Psoas muscle (tissue), 8 donors: Measurements from ENCODE around the gene LGALS7B. TPM values are rescaled to one million over a fixed set of nuclear protein-coding genes. Genes with fewer than 3 reads are reported as not detected.
A peak's percentile ranks its signal among the peaks of the same experiment; 100 is the strongest.
"Not testable (repeated sequence)": the region's sequence is repeated elsewhere in the genome, so short reads cannot be mapped to it uniquely, and the experiment has no call there.

Experiments used
- ATAC-seq, 4 donors: fragments of 200-7000 bp; cut with Tn5 transposase; one replicate each; pipeline ENCODE4 v1.9.1; 2020; ENCODE audit warnings: moderate library complexity in 3 of 4, mild to moderate bottlenecking in 2 of 4
- DNase-seq, 2 donors: peaks; one replicate each; pipeline ENCODE4 v3.0.0-alpha.2; 2020
- H3K27ac ChIP-seq: fragments of 200-600 bp; one replicate; pipeline ENCODE4 v1.8.0; 2022
- H3K27me3 ChIP-seq, 3 donors: fragments of 200-600 bp in 1 of 3; one replicate each; pipeline versions ENCODE4 v1.6.1 to v1.8.0; 2013 to 2022; ENCODE audit warnings: low read length in 2 of 3, mild to moderate bottlenecking in 2 of 3, moderate library complexity in 1 of 3; ENCODE audit not compliant: insufficient read depth in 3 of 3
- H3K36me3 ChIP-seq, 2 donors: fragments of 200-600 bp in 1 of 2; one replicate each; pipeline versions ENCODE4 v1.6.1 to v1.8.0; 2013 to 2022; ENCODE audit warnings: low read depth in 1 of 2, mild to moderate bottlenecking in 1 of 2, moderate library complexity in 1 of 2; ENCODE audit not compliant: insufficient read depth in 1 of 2
- H3K4me1 ChIP-seq: fragments of 200-600 bp; one replicate; pipeline ENCODE4 v1.8.0; 2022
- H3K4me3 ChIP-seq: fragments of 200-600 bp; one replicate; pipeline ENCODE4 v1.8.0; 2022; ENCODE audit warnings: mild to moderate bottlenecking
- H3K9me3 ChIP-seq: fragments of 200-600 bp; one replicate; pipeline ENCODE4 v1.8.0; 2022
- CTCF ChIP-seq: fragments of 200-600 bp; IDR thresholded peaks from one replicate; pipeline ENCODE4 v1.8.0; 2022; ENCODE audit warnings: antibody characterized with exemption
- WGBS, 3 donors: extraction: QIAGEN DNeasy Blood & Tissue Kit; methylation state at CpG; one replicate each; pipeline versions ENCODE4 v1.1.6 to v1.1.7; 2013; 5-methylcytosine and 5-hydroxymethylcytosine counted together
- intact Hi-C, 2 donors: fragments of 100-400 bp; cut with DNase I; formaldehyde crosslinking; loops; one replicate each; pipeline versions ENCODE4 v1.11.0 to v1.14.2; 2022
- polyA plus RNA-seq, 3 donors: library from polyadenylated mRNA; stranded (reverse); fragments of 200-250 nt; gene quantifications; one replicate each; pipeline ENCODE4 v1.2.3, GENCODE V29; 2013
- total RNA-seq, 4 donors: library from RNA; stranded (reverse); fragmentation: NEBNext Ultra II Directional in 2 of 4; extraction: Animal tissue kit (Norgen Biotek cat#: 25700) in 2 of 4; gene quantifications; one replicate each; pipeline versions ENCODE4 v1.2.1 to v1.2.4, GENCODE V29; 2021 to 2023
- donor health status: healthy with polysubstance abuse.
- donor health status: DM: no; HTN: no; CAD: no; lungs with moderate emphysema.
- donor health status: Bipolar disorder and iron deficiency.
- donor health status: healthy.
- donor health status: DM: yes; HTN: yes; CAD: no.
- donor health status: DM: no; HTN: no; CAD: no.
- donor health status: DM: no; HTN: no; CAD: no.
- donor health status: DM: yes; HTN: yes; CAD: no.

The LGALS7B gene
- total and polyA plus RNA-seq, 7 donors: 0.91 TPM; not detected in 6

- TF ChIP-seq CTCF: no peak
- WGBS, 3 donors: 84 to 89% (median 86%) methylated on average over 15 of the region's 15 CpGs
- no peaks in the 10 kb centered on the region for H3K4me1 ChIP-seq
- no peak within 1 kb of the TSS for H3K4me3 ChIP-seq
- H3K9me3 ChIP-seq: no peaks in the 10 kb centered on the region
- no peaks in the 10 kb centered on the region for H3K27me3 ChIP-seq
- DNase-seq (no peak), ATAC-seq (peak in 3 of 4 donors; percentile 29 to 34 (median 33))
- no peak within 1 kb of the TSS for H3K27ac ChIP-seq
- H3K36me3 ChIP-seq: peaks cover 0 to 35% of the 10 kb centered on the region in 2 donors
- intact Hi-C loops: no loop called here
These were observed 23.9 kb downstream of the LGALS7B start, which contains the start of gene LGALS4 for GRCh38 chr19:38812841-38813320. Gene LGALS4 (minus strand): TSS chr19:38812945. CDS start chr19:38812886, 59 bp downstream.

- H3K27ac ChIP-seq: no peak overlapping the region
- peaks cover 0 to 39% of the 10 kb centered on the region in 2 donors for H3K36me3 ChIP-seq
- H3K27me3 ChIP-seq: no peaks in the 10 kb centered on the region
- no peak for TF ChIP-seq CTCF
- intact Hi-C loops: no loop called here
- H3K4me3 ChIP-seq: no peak overlapping the region
- H3K4me1 ChIP-seq: no peaks in the 10 kb centered on the region
- DNase-seq (no peak), ATAC-seq (peak in 1 of 4 donors; percentile 2)
- H3K9me3 ChIP-seq: no peaks in the 10 kb centered on the region
- WGBS, 3 donors: 86 to 92% (median 91%) methylated on average over 6 of the region's 6 CpGs
These were observed 24.3 kb downstream of the LGALS7B start for GRCh38 chr19:38813323-38813722.

GRCh38 chr19:38813932-38814331, 24.9 kb downstream of the LGALS7B start:
- H3K9me3 ChIP-seq, ATAC-seq, H3K4me1 ChIP-seq, DNase-seq, intact Hi-C loops, H3K4me3 ChIP-seq, H3K27ac ChIP-seq, H3K27me3 ChIP-seq: not testable (repeated sequence)
- 66 to 83% (median 67%) methylated on average over 2 of the region's 2 CpGs for WGBS, 3 donors
- peaks cover 0 to 39% of the 10 kb centered on the region in 2 donors for H3K36me3 ChIP-seq

- WGBS, 3 donors: 80 to 88% (median 84%) methylated on average over 34 of the region's 34 CpGs
- Histone ChIP-seq H3K4me3 (no peak overlapping the region), H3K27me3 (no peaks in the 10 kb centered on the region), H3K36me3 (peaks cover 0 to 39% of the 10 kb centered on the region in 2 donors), H3K27ac (no peak overlapping the region), H3K4me1 (peaks cover 12% of the 10 kb centered on the region), H3K9me3 (no peaks in the 10 kb centered on the region)
- ATAC-seq (peak in 1 of 4 donors; percentile 23), DNase-seq (no peak)
- TF ChIP-seq CTCF: no peak
- intact Hi-C loops: loop anchor here in 1 of 2 donors (5.0 kb wide), 1 partner anchor 33 kb away; no protein-coding TSS in a partner anchor
These were observed 26.3 kb downstream of the LGALS7B start for GRCh38 chr19:38815059-38816001.

- Histone ChIP-seq H3K27me3 (no peaks in the 10 kb centered on the region), H3K27ac (no peak overlapping the region), H3K4me1 (peaks cover 17% of the 10 kb centered on the region), H3K36me3 (peaks cover 0 to 44% of the 10 kb centered on the region in 2 donors), H3K4me3 (no peak overlapping the region), H3K9me3 (no peaks in the 10 kb centered on the region)
- DNase-seq (no peak), ATAC-seq (no peak)
- TF ChIP-seq CTCF: no peak
- intact Hi-C loops: loop anchor here in 1 of 2 donors (5.0 kb wide), 1 partner anchor 34 kb away; no protein-coding TSS in a partner anchor
- WGBS, 3 donors: 93 to 94% (median 93%) methylated on average over 18 of the region's 18 CpGs
These were observed 27.2 kb downstream of the LGALS7B start for GRCh38 chr19:38816131-38816750.
